Breast epithelium (tissue), 4 donors: Measurements from ENCODE around the gene PKIB. TPM values are rescaled to one million over a fixed set of nuclear protein-coding genes. Genes with fewer than 3 reads are reported as not detected.
"Not testable (repeated sequence)": the region's sequence is repeated elsewhere in the genome, so short reads cannot be mapped to it uniquely, and the experiment has no call there.

Experiments
- DNase-seq, 2 donors: peaks; one replicate each; pipeline ENCODE4 v3.0.0-alpha.2; 2019; ENCODE audit warnings: low spot score in 2 of 2
- H3K27ac ChIP-seq, 2 donors: fragments of 200-600 bp; sonication (generic) in 1 of 2; one replicate each; pipeline ENCODE4 v1.5.1; 2016 to 2019; ENCODE audit warnings: mild to moderate bottlenecking in 1 of 2
- H3K27me3 ChIP-seq, 2 donors: fragments of 200-600 bp; sonication (generic) in 1 of 2; one replicate each; pipeline versions ENCODE4 v1.5.1 to v1.6.0; 2017 to 2019; ENCODE audit warnings: control low read depth in 1 of 2, mild to moderate bottlenecking in 1 of 2
- H3K36me3 ChIP-seq: fragments of 200-600 bp; one replicate; pipeline ENCODE4 v1.5.1; 2019
- H3K4me1 ChIP-seq, 2 donors: fragments of 200-600 bp; sonication (generic); one replicate each; pipeline ENCODE4 v1.5.1; 2016 to 2019; ENCODE audit warnings: control low read depth in 1 of 2
- H3K4me3 ChIP-seq, 3 donors: fragments of 200-600 bp; sonication (generic); 1 replicate in 2 of 3; 2 replicates in 1 of 3; pipeline ENCODE4 v1.5.1; 2016 to 2019; ENCODE audit warnings: mild to moderate bottlenecking in 3 of 3, moderate library complexity in 2 of 3
- H3K9me3 ChIP-seq, 2 donors: fragments of 200-600 bp; sonication (generic) in 1 of 2; one replicate each; pipeline ENCODE4 v1.5.1; 2016 to 2019; ENCODE audit warnings: control low read depth in 1 of 2
- CTCF ChIP-seq, 3 donors: fragments of 450-650 bp; IDR thresholded peaks; one replicate each; pipeline ENCODE4 v1.5.1; 2016 to 2017; ENCODE audit warnings: antibody characterized with exemption in 3 of 3, mild to moderate bottlenecking in 3 of 3, moderate library complexity in 3 of 3
- POLR2A ChIP-seq: fragments of 450-650 bp; IDR thresholded peaks from one replicate; pipeline ENCODE4 v1.6.1; 2016; ENCODE audit warnings: antibody characterized with exemption, mild to moderate bottlenecking, moderate library complexity
- POLR2AphosphoS5 ChIP-seq, 3 donors: sonication (generic); formaldehyde crosslinking; IDR thresholded peaks; one replicate each; pipeline ENCODE4 v1.6.1; 2017; ENCODE audit warnings: antibody characterized with exemption in 3 of 3
- intact Hi-C: fragments of 100-400 bp; cut with DNase I; formaldehyde crosslinking; loops from one replicate; pipeline ENCODE4 v1.15.1; 2023; ENCODE audit warnings: low total_unique reads
- total RNA-seq, 3 donors: library from RNA; depleted of rRNA; stranded (reverse); fragments of >200 nt; gene quantifications; one replicate each; pipeline ENCODE4 v1.1.0, GENCODE V29; 2016

The PKIB gene
- total RNA-seq, 3 donors from 2014 or later: 1.6 to 33.5 (median 22.3) TPM

- H3K9me3 ChIP-seq: no peaks in the 10 kb centered on the region
- no peaks in the 10 kb centered on the region for H3K27me3 ChIP-seq
- H3K36me3 ChIP-seq: no peaks in the 10 kb centered on the region
- intact Hi-C loops: no loop called here
- no peak for DNase-seq
- no peak overlapping the region for H3K4me3 ChIP-seq
- TF ChIP-seq POLR2A: no peak
- TF ChIP-seq CTCF (IDR thresholded peaks at IDR 0.05): no peak
- TF ChIP-seq POLR2AphosphoS5 (IDR thresholded peaks at IDR 0.05): no peak
- H3K27ac ChIP-seq: no peak overlapping the region
- H3K4me1 ChIP-seq: no peaks in the 10 kb centered on the region
Measured at GRCh38 chr6:122746688-122747087, 136.5 kb downstream of the PKIB start.

- H3K4me3 ChIP-seq: no peak overlapping the region
- TF ChIP-seq POLR2A (no peak), CTCF (IDR thresholded peaks at IDR 0.05) (no peak), POLR2AphosphoS5 (IDR thresholded peaks at IDR 0.05) (no peak)
- no peak for DNase-seq
- H3K4me1 ChIP-seq: no peaks in the 10 kb centered on the region
- no peak overlapping the region for H3K27ac ChIP-seq
- no peaks in the 10 kb centered on the region for H3K27me3 ChIP-seq
- no peaks in the 10 kb centered on the region for H3K9me3 ChIP-seq
- intact Hi-C loops: no loop called here
- H3K36me3 ChIP-seq: no peaks in the 10 kb centered on the region
Measured at GRCh38 chr6:122747573-122747972, 137.4 kb downstream of the PKIB start.

- H3K27me3 ChIP-seq, H3K9me3 ChIP-seq, intact Hi-C loops, H3K36me3 ChIP-seq, H3K27ac ChIP-seq, H3K4me1 ChIP-seq, DNase-seq, H3K4me3 ChIP-seq: not testable (repeated sequence)
Measured at GRCh38 chr6:122748945-122749344, 138.7 kb downstream of the PKIB start.

GRCh38 chr6:122749451-122750050, 139.3 kb downstream of the PKIB start:
- TF ChIP-seq POLR2AphosphoS5 (IDR thresholded peaks at IDR 0.05) (no peak), CTCF (IDR thresholded peaks at IDR 0.05) (no peak), POLR2A (no peak)
- intact Hi-C loops: no loop called here

GRCh38 chr6:122751326-122751725, 141.1 kb downstream of the PKIB start:
- no peaks in the 10 kb centered on the region for H3K9me3 ChIP-seq
- no peak for DNase-seq
- no peaks in the 10 kb centered on the region for H3K36me3 ChIP-seq
- no peak overlapping the region for H3K4me3 ChIP-seq
- H3K27ac ChIP-seq: peak overlapping the region in 1 of 2 donors; percentile 63
- no peaks in the 10 kb centered on the region for H3K4me1 ChIP-seq
- intact Hi-C loops: no loop called here
- no peaks in the 10 kb centered on the region for H3K27me3 ChIP-seq
- no peak for TF ChIP-seq POLR2A
- TF ChIP-seq CTCF (IDR thresholded peaks at IDR 0.05): no peak
- TF ChIP-seq POLR2AphosphoS5 (IDR thresholded peaks at IDR 0.05): no peak

More at GRCh38 chr6:122749451-122750050, 139.3 kb downstream of the PKIB start:
- Histone ChIP-seq H3K4me3 (no peak overlapping the region), H3K27ac (no peak overlapping the region), H3K36me3 (no peaks in the 10 kb centered on the region), H3K4me1 (no peaks in the 10 kb centered on the region), H3K9me3 (no peaks in the 10 kb centered on the region), H3K27me3 (no peaks in the 10 kb centered on the region)
- DNase-seq: no peak

- intact Hi-C loops: no loop called here
- Histone ChIP-seq H3K4me1 (no peaks in the 10 kb centered on the region), H3K27me3 (no peaks in the 10 kb centered on the region), H3K9me3 (no peaks in the 10 kb centered on the region), H3K27ac (no peak overlapping the region), H3K36me3 (no peaks in the 10 kb centered on the region), H3K4me3 (no peak overlapping the region)
- TF ChIP-seq POLR2A (no peak), POLR2AphosphoS5 (IDR thresholded peaks at IDR 0.05) (no peak)
- DNase-seq: no peak
Measured at GRCh38 chr6:122752459-122752858, 142.3 kb downstream of the PKIB start.
